HG02759 (cell line): ENCODE results near the gene RLF.
A peak's percentile ranks its signal among the peaks of the same experiment; 100 is the strongest.
"Not testable (repeated sequence)": the region's sequence is repeated elsewhere in the genome, so short reads cannot be mapped to it uniquely, and the experiment has no call there.

ENCODE experiments used
- ATAC-seq: cut with Tn5 transposase; IDR thresholded peaks from one replicate; pipeline ENCODE4 v1.9.1; 2021; ENCODE audit warnings: mild to moderate bottlenecking, moderate library complexity; ENCODE audit not compliant: unreplicated experiment

The RLF gene

DNA sequence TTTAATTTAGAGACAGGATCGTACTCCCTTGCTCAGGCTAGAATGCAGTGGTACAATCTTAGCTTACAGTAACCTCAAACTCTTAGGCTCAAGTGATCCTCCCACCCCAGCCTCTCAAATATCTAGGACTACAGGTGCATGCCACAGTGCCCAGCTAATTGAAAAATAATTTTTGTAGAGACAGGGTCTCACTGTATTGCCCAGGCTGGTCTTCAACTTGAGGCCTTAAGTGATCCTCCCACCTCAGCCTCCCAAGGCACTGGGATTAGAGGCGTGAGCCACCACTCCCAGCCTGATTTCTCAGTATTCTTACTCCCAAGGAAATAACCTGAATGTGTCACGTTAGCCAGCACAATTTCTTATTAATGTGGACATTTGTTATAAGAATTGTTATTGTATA, 9.8 kb downstream of the RLF start:
- ATAC-seq = no peak

DNA sequence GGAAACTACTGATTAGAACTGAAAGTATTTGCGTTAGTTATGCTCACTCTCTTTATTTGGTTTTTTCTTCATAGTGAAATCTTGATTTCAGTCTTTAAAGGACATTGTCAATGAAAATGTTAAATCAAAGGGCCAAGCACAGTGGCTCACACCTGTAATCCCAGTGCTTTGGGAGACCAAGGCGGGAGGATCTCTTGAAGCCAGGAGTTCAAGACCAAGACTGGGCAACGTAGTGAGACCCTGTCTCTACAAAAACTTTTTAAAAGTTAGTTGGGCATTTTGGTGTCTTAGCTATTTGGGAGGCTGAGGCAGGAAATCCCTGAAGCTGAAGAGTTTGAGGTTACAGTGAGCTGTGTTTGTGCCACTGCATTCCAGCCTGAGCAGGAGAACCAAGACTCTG, 13.6 kb downstream of the RLF start:
- no peak for ATAC-seq

DNA sequence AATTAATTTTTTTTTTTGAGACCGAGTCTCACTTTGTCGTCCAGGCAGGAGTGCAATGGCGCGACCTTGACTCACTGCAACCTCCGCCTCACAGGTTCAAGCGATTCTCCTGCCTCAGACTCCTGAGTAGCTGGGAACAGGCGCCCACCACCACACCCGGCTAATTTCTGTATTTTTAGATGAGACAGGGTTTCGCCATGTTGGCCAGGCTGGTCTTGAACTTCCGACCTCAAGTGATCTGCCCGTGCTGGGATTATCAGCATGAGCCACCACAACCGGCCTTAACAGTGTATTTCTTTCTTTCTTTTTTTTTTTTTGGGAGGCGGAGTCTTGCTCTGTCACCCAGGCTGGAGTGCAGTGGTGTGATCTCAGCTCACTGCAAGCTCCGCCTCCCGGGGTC, 15.8 kb downstream of the RLF start:
- not testable (repeated sequence) for ATAC-seq

DNA sequence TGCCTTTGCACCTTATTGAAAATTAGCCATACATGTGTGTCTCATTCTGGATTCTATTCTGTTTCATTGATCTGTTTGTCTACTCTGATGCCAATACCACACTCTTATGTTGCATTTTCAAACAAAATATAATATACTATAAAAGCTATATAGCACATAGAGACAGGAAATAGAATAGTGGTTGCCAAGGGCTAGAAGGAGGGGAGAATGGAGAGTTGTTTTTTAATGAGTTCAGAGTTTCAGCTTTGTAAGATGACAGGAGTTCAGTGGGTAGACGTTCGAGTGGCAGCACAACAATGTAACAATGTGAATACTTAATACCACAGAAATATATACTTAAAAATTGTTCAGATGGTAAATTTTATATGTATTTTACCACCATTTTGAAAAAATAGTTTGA, 17.0 kb downstream of the RLF start:
- ATAC-seq = no peak

DNA sequence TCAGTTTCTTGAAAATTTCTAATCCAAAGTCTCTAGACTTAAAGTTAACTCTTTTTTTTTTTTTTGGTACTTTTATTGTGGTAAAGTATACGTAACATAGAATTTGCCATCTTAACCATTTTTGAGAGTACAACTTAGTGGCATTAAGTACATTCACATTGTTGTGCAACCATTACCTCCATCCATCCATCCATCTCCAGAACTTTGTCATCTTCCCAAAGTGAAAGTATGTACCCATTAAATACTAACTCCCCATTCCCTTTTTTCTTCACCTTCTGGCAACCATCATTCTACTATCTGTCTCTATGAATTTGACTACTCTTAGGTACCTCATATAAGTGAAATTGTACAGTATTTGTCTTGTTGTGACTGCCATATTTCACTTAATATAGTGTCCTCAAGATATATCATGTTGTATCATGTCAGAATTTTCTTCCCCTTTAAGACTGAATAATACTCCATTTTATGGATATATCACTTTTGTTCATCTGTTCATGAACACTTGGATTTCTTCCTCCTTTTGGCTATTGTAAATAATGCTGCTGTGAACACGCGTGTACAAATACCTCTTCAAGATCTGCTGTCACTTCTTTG, 18.4 kb downstream of the RLF start:
- ATAC-seq = no peak

DNA sequence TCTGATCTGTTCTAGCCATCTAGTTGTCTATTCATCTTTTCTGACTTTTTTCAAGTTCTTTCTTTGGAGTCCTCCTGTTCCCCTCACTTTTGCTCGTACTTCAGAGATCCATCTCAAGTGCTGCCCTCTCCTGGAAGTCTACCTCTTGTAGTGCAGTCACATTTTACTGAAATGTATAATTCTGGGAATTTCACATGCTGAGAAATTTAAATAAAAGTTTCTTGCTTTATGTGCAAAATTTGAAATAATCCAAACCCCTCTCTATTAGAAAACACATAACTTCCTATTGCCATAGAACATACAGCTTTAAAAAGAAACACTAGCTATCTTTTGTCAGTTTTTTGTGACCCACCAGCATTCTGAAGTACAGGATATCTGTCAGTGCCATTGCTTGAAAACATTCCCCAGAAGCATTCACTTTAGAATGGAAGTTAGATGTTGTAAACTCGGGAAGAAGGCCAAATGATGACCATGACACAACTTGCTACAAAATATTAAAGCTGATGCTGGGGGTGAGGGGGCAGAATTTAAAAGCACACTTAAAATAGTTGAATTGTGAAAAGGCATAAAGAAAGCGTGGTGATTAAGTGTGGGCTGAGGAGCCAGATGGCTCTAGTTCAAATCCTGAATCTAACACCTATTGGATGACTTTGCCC, 22.0 kb downstream of the RLF start:
- no peak for ATAC-seq

DNA sequence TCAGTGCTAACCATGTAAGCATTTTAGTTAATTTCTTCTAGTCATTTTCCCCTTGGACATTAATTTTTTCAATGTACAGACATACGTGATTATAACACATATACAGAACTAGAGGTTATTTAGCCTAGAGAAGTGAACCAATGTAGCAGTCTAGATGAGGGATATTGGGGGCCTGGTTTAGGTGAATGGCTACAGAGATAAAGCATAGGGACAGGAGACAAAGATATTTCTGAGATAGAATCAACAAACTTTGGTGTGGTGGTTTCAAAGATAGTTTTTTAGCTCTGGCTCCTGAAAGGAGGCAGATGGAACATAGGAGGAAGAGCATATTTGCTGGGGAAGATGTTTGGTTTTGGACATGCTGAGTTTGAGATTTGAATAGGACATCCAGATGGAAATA, 23.0 kb downstream of the RLF start:
- no peak for ATAC-seq

DNA sequence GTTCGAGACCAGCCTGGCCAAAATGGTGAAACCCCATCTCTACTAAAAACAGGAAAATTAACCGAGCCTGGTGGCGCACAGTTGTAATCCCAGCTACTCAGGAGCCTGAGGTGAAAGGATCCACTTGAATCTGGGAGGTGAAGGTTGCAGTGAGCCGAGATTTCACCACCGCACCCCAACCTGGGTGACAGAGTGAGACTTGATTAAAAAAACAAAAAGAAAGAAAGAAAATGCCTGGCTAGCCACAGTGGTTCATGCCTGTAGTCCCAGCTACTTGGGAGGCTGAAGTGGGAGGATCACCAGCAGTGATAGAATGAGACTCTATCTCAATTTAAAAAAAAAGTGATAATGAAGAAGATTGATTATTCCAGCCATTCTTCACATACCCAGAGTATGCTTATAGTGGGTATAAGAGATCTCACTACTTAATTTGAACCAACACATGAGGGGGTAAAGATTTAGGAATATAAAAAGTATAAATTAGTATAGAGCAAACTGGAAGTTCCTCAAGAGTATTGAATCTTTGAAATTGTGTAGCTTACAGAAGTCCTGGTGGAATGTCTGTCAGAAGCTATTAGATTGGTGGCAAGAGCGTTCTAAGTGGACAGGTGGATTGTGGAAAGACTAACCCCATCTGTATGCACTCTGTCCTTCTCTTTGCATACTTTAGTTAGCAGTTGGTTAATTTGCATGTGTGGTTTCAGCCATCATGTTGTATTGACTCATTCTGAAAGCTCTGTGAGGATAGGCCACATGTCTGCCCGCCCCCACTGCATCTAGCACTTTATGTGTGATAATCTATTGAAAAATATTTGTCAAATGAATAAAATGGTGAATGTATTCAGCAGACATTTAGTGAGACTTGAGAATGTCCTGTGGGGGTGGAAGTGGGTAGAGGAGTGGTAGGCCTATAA, 25.0 kb downstream of the RLF start:
- ATAC-seq = peak; percentile 98

DNA sequence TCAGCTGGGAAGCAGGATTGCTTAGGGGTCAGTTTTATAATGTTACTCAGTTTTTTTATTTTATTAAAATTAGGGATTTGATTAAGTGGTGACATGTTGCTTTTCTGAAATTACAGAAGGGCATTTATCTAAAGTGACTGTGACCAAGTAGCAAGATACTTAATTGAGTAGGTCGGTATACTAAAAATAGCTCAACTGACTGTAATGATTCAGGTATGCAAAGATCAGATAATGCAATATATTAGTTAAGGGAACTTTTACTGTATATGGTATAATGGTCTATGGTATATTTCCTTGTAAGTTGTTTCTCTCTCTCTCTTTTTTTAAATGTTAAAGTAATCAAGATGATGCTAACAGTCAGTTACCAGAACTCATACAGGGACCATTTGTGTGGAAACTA, 26.2 kb downstream of the RLF start:
- no peak for ATAC-seq

DNA sequence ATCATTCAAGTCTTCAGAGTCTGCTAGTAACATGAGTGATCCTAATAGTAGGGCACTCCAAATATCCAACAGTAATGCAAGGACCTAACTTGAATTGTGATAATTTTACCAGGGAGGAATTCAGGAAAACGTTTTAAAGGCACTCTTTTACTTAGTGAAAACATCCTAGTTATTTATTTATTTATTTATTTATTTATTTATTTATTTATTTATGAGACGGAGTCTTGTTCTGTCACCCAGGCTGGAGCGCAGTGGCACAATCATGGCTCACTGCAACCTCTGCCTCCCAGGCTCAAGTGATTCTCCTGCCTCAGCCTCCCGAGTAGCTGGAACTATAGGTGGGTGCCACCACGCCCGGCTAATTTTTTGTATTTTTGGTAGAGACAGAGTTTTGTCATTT, 33.5 kb downstream of the RLF start:
- ATAC-seq = not testable (repeated sequence)

DNA sequence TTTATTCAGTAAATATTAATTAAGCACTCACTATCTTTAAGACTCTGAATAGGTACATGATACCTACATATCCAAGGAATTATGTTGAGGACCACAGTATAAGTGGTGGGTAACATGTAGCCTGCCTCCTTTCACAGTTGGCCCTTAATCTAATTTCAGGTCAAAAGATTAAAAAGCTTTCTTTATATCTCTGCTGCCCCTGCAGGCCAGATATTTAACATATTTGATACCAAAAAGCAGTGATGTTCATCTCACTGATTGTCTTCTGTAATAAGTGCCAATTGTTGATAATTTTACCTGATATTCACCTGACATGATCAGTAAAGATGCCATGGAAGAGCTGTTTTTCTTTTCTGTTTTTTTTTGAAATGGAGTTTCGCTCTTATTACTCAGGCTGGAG, 36.5 kb downstream of the RLF start:
- no peak for ATAC-seq

DNA sequence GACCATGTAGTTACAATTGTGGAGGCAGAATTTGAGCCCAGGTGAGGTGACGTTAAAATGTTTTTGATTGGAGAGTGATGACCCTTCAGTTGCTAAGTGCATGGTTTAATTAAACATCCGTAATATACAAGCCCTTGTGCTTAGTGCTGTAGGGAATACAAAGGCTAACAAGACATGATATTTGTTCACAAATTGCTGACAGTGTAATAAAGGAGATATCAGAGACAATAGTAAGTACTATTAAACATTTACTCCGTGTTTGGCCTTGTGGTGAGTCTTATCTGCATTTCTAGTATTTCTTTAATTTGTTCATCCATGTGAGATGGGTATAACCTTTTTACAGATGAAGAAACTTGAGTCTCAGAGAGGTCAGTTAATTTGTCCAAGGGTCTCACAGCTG, 37.9 kb downstream of the RLF start:
- no peak for ATAC-seq

DNA sequence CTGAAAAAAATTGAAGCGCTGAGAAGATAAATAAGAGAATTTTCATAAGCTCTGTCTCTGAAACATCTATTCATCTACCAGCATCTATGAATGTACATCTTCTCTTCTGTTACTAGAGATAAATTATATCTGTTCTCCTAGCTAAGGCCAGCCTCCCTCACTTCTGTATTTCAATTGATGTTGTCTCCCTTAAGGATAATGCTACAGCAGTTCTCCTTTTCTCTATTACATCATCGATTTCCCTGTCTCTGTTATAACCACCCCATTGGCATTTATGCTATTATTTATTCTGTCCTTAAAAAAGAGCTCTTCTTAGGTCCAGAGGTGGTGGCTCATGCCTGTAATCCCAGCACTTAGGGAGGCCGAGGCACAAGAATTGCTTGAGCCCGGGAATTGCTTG, 43.7 kb downstream of the RLF start:
- ATAC-seq = no peak

DNA sequence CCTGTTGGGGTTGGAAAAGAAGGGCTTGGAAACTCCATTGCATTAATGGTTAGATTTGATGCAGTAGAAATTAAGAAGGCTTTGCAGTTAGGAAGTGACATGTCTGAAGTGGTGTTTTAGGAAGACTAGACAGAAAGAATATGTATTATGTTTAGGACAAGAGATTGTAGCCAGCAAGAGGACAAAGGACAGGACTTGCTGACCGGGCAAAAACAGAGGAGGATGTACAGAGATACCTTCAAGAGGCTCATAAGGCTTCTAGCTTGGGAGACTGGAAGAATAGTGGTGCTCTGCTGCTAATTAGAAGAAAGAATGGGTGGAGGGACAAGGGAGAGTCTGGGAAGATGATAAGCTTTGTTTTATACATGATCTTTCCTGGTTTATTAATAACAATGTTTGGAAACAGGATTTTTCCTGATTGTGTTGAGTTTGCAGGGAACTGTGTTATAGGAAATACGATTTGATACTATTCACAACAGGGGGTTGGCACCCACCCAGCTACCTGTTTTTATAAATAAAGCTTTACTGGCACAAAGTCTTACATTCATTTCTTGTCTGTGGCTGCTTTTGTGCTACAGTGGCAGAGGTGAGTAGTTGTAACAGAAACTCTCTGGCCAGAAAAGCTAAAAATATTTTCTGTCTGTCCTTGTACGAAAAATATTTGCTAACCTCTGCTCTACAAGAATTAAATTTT, 49.5 kb downstream of the RLF start:
- no peak for ATAC-seq

DNA sequence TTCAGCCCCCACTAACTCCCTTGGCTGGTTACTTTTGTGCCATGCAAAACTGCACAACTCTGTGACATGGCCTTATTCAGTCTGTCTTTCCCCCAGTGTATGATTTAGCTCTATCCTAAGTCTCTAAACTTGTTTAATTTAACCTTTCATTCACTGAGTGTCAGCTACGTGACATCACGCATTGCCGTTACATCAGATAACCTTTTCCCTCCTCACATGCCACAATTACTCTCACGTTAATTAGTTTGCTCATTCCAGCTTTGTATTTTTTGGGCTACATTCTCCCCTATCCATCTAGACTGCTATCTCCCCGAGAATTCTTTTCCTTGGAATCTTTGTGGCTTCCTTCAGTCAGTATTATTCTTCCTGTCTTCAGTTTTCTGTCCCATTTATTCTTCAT, 57.1 kb downstream of the RLF start:
- no peak for ATAC-seq

DNA sequence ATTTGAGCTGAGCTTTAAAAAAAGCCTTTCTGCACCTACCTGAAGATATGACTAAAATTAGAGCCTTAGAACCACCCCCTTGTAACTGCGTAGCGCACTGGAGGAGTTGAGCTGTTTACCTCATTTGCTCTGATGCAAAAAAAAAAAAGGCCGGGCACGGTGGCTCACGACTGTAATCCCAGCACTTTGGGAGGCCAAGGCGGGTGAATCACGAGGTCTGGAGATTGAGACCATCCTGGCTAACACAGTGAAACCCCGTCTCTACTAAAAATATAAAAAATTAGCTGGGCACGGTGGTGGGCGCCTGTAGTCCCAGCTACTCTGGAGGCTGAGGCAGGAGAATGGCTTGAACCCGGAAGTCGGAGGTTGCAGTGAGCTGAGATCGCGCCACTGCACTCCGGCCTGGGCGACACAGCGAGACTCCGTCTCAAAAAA, 60.3 kb downstream of the RLF start:
- ATAC-seq = not testable (repeated sequence)

DNA sequence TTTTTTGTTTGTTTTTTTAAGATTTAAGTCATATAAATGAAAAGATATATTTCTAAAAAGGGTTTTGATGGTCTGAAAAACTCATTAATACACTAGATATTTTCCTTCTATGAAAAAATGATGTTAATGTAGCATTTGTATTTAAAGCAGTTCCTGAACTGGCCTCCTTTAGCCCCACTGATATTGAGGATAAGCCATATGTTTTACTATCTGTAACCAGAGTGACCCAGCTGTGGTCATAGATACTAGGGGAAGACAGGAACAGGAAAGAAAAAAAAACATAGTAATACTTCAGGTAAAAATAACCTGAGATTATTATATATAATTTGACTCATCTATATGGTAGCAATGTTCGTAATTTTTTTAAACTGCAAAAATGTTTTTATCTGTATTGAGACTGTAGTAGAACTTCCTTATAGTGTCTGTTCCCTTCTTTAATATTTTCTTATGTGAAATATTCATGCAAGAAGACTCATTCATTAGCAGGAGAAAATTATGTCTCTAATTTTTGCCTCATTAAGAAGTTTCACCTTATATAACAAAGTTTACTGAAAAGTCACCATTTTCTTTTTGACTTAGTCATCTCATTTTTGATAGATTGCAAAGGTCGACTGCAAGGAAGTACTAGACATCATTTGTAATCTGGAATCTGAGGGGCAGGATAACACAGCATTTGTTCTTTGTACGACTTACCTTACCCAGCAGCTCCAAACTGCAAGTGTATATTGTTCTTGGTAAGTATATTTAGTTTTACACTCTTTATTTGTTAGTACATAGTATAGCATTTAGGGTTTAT, 61.0 kb downstream of the RLF start:
- ATAC-seq = no peak

DNA sequence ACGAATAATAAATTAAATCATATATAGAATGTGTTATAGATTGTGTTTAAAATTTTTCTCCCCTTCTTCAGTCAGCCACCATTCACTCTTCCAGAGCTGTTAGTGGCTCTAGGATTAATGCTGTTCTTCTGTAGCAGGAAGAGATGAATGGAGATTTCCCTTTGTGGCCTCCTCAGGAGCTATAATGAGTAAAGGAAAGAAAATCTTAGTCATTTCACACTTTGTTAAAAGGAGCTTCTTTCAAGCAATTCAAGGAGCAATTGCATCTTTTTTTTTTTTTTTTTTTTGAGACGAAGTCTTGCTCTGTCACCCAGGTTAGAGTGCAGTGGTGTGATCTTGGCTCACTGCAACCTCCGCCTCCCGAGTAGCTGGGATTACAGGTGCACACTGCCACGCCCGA, 62.9 kb downstream of the RLF start:
- no peak for ATAC-seq

DNA sequence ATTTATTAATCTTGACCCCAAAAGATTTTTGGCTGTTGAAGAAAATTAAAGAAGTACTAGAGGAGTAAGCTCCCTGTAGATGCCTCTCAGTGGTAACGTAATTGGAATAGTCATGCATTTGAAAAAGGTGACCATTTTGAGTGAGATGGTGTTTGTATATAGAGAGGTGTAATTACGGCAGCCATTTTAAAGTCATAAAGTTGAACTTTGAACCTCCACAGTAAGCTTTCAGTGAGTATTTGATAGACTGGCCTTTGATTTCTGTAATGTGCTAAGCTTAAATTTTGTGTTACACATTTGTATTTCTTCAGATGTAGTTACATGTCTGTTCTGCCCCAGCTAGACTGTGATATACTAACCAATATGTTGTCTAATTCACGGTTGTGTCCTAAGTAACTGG, 65.0 kb downstream of the RLF start:
- no peak for ATAC-seq

DNA sequence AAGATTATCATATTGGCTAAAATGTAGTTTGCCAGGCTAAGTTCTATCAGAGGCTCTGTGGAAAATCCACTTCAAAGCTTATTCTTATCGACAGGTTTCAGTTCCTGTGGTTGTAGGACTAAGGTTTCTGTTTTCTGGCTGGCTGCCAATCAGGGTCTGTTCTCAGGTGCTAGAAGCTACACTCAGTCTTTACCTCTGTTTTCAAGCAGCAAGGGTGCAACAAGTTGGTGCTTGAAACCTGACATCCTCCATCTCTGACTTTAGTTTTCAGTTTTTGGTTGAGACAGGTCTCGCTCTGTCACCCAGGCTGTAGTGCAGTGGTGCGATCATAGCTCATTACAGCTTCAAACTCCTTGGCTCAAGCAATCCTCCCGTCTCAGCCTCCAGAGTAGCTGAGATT, 71.3 kb downstream of the RLF start:
- peak; percentile 90 for ATAC-seq

DNA sequence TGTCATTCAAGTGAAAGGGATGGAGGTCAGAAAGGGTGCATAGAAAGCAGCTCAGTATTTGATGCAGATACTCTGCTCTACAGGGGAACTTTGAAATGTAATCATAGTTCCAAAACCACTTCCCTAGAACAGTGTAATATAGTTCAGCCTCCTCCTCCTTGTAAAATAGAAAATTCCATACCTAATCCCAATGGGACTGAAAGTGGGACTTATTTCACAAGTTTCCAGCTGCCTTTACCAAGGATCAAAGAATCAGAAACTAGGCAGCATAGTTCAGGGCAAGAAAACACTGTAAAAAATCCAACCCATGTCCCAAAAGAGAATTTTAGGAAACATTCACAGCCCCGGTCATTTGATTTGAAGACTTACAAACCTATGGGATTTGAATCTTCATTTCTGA, 78.4 kb downstream of the RLF start:
- ATAC-seq = no peak
